Measurements from ENCODE around the gene UBXN10.

DNA sequence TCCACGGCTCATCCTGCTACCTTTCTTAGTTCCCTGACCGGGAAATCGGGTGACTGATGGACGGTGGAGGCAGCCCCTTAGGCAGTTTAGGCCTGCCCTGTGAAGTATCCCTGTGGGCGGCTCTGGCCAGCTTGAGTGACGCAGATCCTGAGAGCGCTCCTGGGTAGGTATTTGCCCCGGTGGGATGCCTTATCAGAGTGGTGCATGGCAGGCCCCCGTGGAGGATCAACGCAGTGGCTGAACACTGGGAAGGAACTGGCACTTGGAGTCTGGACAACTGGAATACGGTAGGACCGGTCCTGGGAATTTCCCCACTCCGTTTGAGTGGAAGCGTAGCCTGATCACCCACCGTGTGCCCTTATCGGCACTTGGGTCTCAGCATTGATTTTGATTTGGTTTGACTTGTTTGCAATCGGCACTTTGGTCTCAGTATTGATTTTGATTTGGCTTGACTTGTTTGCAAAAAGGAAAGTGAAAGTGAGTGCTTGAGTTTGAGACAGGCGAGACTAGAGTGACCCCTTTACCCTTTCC lies 31.5 kb upstream of the UBXN10 start:
- TF ChIP-seq, protein P1, sequence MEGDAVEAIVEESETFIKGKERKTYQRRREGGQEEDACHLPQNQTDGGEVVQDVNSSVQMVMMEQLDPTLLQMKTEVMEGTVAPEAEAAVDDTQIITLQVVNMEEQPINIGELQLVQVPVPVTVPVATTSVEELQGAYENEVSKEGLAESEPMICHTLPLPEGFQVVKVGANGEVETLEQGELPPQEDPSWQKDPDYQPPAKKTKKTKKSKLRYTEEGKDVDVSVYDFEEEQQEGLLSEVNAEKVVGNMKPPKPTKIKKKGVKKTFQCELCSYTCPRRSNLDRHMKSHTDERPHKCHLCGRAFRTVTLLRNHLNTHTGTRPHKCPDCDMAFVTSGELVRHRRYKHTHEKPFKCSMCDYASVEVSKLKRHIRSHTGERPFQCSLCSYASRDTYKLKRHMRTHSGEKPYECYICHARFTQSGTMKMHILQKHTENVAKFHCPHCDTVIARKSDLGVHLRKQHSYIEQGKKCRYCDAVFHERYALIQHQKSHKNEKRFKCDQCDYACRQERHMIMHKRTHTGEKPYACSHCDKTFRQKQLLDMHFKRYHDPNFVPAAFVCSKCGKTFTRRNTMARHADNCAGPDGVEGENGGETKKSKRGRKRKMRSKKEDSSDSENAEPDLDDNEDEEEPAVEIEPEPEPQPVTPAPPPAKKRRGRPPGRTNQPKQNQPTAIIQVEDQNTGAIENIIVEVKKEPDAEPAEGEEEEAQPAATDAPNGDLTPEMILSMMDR (IDR thresholded peaks at IDR 0.05; ENCODE audit: insufficient read depth, low read depth, low read length) = no peak
- TF ChIP-seq EZH2 (IDR thresholded peaks at IDR 0.05; ENCODE audit: insufficient read depth, low read length) = no peak

Data from astrocyte (in vitro differentiated cells and primary cell).